H54 (cell line): Measurements from ENCODE around the gene VWA7.

ENCODE experiments used
- DNase-seq: peaks from one replicate; pipeline ENCODE4 v3.0.0; 2011; ENCODE audit warnings: low spot score, mixed read lengths; ENCODE audit not compliant: insufficient read length
- FAIRE-seq: peaks from 3 replicates; lab custom pipeline; 2011; peaks lifted over from hg19 to GRCh38; lab: Jason Lieb, UNC
- POLR2A ChIP-seq: IDR thresholded peaks from 2 replicates; pipeline ENCODE4 v1.6.1; 2011; ENCODE audit warnings: low read depth, mild to moderate bottlenecking, low read length

Gene VWA7

GRCh38 chr6:31792761-31793171 is 15.6 kb upstream of the VWA7 start:
- peak; percentile 45 for FAIRE-seq
- TF ChIP-seq POLR2A, result no peak
- DNase-seq, result peak; percentile 91

- TF ChIP-seq POLR2A, result no peak
- no peak for DNase-seq
- FAIRE-seq, result no peak
Measured at GRCh38 chr6:31792090-31792374, 14.9 kb upstream of the VWA7 start.

- TF ChIP-seq POLR2A, result no peak
- FAIRE-seq, result no peak
- peak; percentile 68 for DNase-seq
Measured at GRCh38 chr6:31791324-31792089, 14.4 kb upstream of the VWA7 start.

GRCh38 chr6:31785475-31785874 is 8.3 kb upstream of the VWA7 start:
- FAIRE-seq (no peak), DNase-seq (no peak)
- TF ChIP-seq POLR2A, result no peak

GRCh38 chr6:31784098-31784925 is 7.2 kb upstream of the VWA7 start:
- no peak for TF ChIP-seq POLR2A
- no peak for FAIRE-seq
- no peak for DNase-seq

GRCh38 chr6:31782126-31782855 is 5.2 kb upstream of the VWA7 start:
- TF ChIP-seq POLR2A, result no peak
- FAIRE-seq (no peak), DNase-seq (no peak)

- DNase-seq (no peak), FAIRE-seq (no peak)
- TF ChIP-seq POLR2A, result no peak
Measured at GRCh38 chr6:31781244-31782125, 4.4 kb upstream of the VWA7 start.

GRCh38 chr6:31780507-31781243 is 3.5 kb upstream of the VWA7 start:
- DNase-seq (no peak), FAIRE-seq (no peak)
- no peak for TF ChIP-seq POLR2A

- TF ChIP-seq POLR2A, result no peak
- DNase-seq, result no peak
- FAIRE-seq, result no peak
Measured at GRCh38 chr6:31779908-31780307, 2.8 kb upstream of the VWA7 start.

- FAIRE-seq, result no peak
Measured at GRCh38 chr6:31778999-31779885, 2.1 kb upstream of the VWA7 start.

GRCh38 chr6:31778193-31778592 is 1.1 kb upstream of the VWA7 start:
- DNase-seq, result no peak
- no peak for FAIRE-seq
- TF ChIP-seq POLR2A, result no peak

More at GRCh38 chr6:31778999-31779885, 2.1 kb upstream of the VWA7 start:
- no peak for TF ChIP-seq POLR2A
- no peak for DNase-seq

- DNase-seq (no peak), FAIRE-seq (no peak)
- TF ChIP-seq POLR2A, result no peak
Measured at GRCh38 chr6:31777667-31778050, 531 bp upstream of the VWA7 start.
